Fibroblast of gingiva (primary cell): ENCODE results near the gene SUPT5H.

Experiments
- DNase-seq: peaks from one replicate; pipeline ENCODE4 v3.0.0-alpha.2; 2011; ENCODE audit warnings: low read depth

SUPT5H gene

GRCh38 chr19:39497996-39498797 lies 52.8 kb downstream of the SUPT5H start:
- no peak for DNase-seq

GRCh38 chr19:39498798-39499642 lies 53.6 kb downstream of the SUPT5H start, which contains the start of gene DLL3:
DLL3 (plus strand) TSS chr19:39498947; CDS start chr19:39498975, 28 bp downstream.
- no peak for DNase-seq

- DNase-seq = no peak
Measured at GRCh38 chr19:39499932-39500331, 54.5 kb downstream of the SUPT5H start.

GRCh38 chr19:39500543-39500942 lies 55.2 kb downstream of the SUPT5H start:
- DNase-seq = no peak

GRCh38 chr19:39501340-39501739 lies 56.0 kb downstream of the SUPT5H start:
- no peak for DNase-seq

- peak; percentile 52 for DNase-seq
Measured at GRCh38 chr19:39502640-39503417, 57.4 kb downstream of the SUPT5H start.

- no peak for DNase-seq
Measured at GRCh38 chr19:39506598-39506943, 61.2 kb downstream of the SUPT5H start.

- peak; percentile 36 for DNase-seq
Measured at GRCh38 chr19:39506944-39507714, 61.7 kb downstream of the SUPT5H start.

GRCh38 chr19:39507715-39508364 lies 62.5 kb downstream of the SUPT5H start:
- no peak for DNase-seq

GRCh38 chr19:39508629-39509028 lies 63.2 kb downstream of the SUPT5H start:
- no peak for DNase-seq

GRCh38 chr19:39509233-39509632 lies 63.9 kb downstream of the SUPT5H start:
- DNase-seq = no peak

GRCh38 chr19:39512988-39513387 lies 67.6 kb downstream of the SUPT5H start:
- DNase-seq = no peak

- no peak for DNase-seq
Measured at GRCh38 chr19:39514840-39515550, 69.6 kb downstream of the SUPT5H start, which contains the start of gene SELENOV. SELENOV (plus strand) TSS chr19:39515139; CDS start chr19:39515213, 74 bp downstream.

- no peak for DNase-seq
Measured at GRCh38 chr19:39515551-39516191, 70.3 kb downstream of the SUPT5H start.

- no peak for DNase-seq
Measured at GRCh38 chr19:39516270-39516669, 70.9 kb downstream of the SUPT5H start.

- no peak for DNase-seq
Measured at GRCh38 chr19:39517432-39517831, 72.0 kb downstream of the SUPT5H start.

GRCh38 chr19:39518458-39518857 lies 73.1 kb downstream of the SUPT5H start:
- DNase-seq = no peak

GRCh38 chr19:39518975-39519374 lies 73.6 kb downstream of the SUPT5H start:
- DNase-seq = no peak

GRCh38 chr19:39520541-39521484 lies 75.4 kb downstream of the SUPT5H start:
- no peak for DNase-seq
